GM18858 (cell line): ENCODE results near the gene CIB2.

ENCODE experiments used
- ATAC-seq: cut with Tn5 transposase; IDR thresholded peaks from one replicate; pipeline ENCODE4 v1.9.1; 2021; ENCODE audit not compliant: unreplicated experiment

The CIB2 gene

DNA sequence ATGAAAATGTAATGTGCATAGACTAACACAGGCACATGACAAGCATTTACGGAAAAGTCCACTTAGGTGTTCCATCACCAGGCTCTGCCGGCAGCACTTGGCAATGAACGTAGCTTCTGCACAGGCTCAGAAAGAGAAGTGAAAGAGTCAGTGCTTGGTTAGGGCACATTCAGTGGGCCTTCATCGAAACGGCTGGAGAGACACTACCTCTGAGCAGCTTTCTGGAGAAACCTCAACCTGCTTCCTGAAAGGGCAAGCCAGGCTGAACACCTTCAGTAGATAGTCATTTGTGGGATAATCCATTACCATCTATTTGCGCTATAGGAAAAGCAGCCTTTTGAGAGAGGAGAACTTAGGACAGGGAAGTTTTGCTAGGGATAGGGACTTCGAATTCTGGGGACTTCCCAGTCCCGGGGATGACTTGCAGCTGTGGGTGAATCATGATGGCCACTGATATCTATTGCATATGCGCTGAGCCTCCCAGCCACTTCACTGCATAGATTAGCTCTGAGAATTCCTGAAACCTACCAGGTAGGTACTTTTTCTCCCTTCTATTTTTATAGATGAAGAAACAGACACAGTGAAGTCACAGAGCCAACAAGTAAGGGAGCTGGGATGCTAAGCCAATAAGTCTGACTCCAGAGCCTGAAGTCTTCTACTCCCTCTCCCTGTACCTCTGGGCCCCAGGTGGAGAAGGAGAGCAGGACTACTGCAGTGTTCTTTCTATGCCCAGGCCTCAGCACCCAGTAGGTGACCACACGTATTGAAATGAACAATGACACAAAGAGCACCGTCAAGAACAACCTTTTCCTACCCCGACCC lies 43.1 kb downstream of the CIB2 start:
- no peak for ATAC-seq

DNA sequence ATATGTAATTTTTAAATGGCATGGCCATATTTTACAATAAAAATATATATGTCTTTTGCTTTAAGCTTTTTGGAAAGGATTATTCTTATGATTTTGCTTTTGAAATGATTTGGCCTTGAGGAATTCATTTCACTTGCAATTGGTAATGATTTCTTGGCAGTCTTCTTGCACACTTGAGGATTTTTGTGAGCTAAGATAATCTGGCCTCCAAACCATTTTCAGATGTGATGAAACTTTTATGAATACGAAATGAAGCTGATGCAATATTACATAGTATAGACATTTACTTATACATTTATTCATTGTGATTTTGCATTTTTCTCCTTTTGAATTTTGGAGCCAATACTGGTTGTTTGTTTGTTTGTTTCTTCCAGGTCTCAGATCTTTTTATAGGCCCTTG lies 45.3 kb downstream of the CIB2 start:
- ATAC-seq: no peak

DNA sequence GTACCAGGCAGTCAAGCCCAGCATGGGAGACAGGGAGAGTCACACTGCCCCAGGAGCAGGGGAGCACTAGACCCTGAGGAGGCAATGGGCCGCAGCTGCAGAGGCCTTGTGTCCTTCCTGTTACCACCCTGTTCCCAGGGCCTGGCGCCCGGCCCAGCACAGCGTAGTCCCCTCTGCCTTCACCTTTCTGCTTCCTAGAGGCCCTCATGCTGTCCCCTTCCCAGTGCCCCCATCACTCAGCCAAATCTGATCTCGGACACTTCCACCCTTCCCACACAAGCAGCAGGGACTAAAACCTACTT lies 46.8 kb downstream of the CIB2 start:
- ATAC-seq: no peak

DNA sequence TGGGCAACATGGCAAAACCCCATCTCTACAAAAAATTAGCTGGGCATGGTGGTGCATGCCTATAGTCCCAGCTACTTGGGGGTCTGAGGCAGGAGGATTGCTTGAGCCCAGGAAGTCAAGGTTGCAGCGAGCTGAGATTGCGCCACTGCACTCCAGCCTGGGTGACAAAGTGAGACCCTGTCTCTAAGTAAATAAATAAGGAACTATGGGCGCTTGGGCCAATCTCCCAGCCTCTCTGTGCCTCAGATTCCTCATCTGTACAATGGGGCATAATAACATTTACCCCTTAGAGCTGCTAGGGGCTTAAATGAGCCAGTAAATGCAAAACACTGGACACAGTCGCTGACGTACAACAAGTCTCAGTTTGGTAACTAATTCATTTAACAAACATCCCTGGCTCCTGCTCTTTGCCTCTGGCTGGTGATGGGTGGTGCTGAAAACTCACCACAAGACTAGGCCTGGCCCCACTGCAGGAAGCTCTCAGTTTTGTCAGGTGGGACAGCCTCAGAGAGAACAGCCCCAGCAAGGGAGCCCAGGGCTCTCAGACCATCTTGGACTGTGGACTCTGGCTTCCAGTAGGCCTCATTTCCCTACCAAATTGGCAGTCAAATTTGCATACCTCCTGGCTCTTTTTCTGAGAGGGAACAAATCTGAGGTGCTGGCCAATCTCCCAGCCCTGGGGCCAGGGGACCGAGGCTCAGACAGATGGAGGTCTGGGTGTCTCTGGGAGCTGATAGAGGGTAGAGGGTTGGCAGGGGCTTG lies 47.4 kb downstream of the CIB2 start:
- no peak for ATAC-seq

DNA sequence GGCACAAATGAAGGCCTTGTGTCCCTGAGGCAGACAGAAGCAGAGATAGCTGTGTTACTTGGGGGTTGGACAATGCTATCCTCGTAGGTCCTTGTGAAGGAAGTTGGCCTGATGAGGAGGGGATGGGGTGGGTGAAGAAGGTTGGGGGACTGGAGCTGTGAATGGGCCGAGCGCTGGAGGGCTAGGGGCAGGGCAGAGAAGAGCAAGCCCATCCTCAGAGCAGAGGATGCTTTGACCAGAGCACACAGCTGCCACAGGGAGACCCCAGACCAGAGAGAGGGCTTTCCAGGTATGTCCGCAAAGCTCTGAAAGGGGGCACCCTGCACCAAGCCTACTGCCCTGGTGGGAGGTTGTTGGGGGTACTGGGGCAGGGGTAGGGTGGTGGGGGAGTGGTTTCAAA lies 48.1 kb downstream of the CIB2 start:
- ATAC-seq: no peak

DNA sequence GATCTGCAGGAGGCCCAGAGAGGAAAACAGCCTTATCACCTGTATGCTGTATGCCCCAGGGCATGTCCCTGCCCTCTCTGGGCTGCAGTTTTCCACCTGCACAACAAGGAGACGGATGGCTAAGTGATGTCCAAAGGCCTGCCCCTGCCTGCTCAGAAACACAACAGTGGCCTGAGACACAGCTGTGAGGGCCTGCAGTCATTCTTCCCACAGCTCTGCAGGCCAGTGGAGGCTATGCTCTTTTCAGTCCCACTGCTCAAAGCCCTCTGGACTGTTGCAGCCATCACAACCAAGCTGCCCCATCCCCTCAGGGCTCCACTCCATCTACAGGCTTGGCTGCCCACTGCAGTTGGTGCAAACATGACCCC lies 48.5 kb downstream of the CIB2 start:
- ATAC-seq: no peak

DNA sequence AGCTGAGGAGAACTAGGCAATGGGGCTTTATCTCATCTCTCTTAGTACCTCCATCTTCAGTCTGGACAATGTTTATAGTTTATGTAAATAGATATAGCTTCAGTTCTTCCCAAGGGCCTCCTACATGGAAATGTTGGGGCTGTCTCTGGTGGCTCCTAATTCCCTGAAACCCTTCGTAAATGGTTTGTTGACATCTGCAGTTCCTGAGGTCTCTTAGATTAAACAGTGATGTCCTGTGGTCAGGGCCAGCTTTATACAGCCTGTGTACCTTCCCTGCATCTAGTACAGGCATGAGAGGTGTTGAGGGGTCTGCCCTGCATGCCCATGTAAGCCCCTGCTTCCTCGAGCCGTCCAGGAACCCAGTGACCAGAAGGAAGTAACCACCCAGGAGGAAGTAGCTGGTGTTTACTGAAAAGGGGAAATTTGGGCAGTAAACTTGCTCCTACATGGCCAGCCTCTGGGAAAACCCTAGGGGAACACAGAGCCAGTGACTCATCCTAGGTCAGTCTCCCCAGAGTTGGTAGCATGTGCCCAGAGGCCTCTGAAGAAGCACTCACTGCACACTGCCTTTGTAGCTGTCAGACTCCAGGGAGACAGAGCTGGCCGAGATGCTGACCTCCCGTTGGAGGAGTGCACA lies 49.0 kb downstream of the CIB2 start:
- no peak for ATAC-seq

- ATAC-seq: no peak
These were observed 51.2 kb downstream of the CIB2 start for GRCh38 chr15:78080088-78080460.

- ATAC-seq: no peak
These were observed 51.8 kb downstream of the CIB2 start for GRCh38 chr15:78079298-78080087.

DNA sequence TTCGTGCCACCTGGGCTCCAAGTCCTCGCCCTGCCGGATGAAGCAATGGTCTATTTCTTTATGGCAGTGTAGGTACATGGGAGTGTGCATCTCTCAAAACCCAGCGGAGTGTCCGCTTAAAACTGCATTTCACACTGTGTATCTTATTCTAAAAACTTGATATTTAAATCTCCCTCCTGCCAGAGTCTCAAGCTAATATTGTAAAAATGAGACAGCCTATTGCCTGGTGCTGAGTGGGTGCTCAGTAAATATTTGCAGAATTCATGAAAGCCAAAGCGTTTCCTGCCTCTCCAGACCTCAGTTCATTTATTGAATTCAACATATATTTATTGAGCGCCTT lies 53.4 kb downstream of the CIB2 start:
- no peak for ATAC-seq

DNA sequence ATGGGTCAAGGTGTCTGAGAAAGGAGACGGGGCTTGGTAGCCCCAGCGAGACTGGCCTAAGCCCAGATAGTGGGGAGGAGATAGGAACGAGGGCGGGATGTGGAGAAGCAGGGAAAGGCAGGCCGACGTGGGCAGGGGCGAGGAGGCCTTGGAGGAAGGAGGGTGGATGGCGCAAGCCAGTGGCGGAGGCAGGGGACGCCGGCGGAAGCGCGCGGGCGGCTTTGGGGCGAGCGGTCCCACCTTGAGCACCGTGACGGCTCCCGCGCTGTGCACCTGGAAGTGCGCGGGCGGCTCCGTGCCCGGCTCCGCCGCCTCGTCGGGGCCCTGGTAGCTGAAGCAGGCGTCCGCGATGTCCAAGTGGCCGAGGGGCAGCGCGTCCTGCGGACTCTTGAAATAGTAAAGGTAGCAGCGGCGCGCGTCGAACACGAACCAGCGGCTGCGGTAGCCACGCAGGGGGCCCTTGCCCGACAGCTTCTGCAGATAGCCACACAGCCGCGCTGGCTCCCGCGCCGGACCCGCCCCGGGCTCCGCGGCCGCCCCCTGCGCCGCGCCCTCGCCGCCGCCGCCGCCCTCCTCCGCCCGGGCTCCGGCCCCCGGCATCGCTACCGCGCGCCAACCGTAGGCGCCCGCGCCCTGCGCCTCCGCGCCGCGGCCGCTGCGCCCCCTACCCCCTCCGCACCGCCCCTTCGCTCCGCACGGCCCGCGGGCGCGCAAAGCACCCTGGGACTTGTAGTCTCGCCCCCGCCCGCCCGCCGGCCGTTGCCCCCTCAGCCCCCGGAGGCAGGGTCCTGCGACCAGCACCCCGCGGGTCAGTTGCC lies 54.0 kb downstream of the CIB2 start, which contains the start of gene TBC1D2B:
Gene TBC1D2B (minus strand): TSS at position 659 of the 818 bp plus-strand sequence. CDS start 59 bp downstream, at position 600.
- ATAC-seq: peak; percentile 49

- no peak for ATAC-seq
These were observed 54.8 kb downstream of the CIB2 start for GRCh38 chr15:78076231-78077052.

- no peak for ATAC-seq
These were observed 55.6 kb downstream of the CIB2 start for GRCh38 chr15:78075490-78076230.

DNA sequence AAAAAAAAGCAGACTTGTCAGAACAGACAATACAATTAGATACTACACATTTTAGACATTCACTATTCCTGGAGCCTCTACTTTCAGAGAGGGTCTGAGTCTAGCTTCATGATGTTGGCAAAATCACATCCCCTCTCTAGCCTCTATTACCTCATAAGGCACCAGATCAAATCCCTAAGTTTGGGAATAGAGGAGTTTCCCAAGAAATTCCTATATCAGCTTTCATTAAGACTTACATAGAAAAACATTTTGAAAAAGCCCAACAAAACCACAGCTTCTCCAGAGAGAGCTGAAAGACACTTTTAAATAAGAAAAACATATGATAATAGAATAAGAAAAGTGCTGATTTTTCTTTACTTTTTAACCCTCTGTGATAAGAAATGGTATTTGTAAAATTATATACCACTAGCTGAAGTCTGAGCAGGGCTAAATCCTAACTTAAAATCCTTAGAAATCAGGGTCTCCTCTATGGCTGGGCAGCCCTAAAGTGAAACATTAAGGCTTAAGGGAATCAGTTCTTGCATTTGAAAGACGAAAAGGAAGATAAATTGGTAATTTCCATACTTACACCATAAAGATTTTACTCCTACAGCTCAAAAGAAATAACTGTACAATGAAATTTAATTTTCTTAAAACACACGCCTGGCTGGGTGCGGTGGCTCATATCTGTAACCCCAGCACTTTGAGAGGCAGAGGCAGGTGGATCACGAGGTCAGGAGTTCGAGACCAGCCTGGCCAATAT lies 58.0 kb downstream of the CIB2 start:
- no peak for ATAC-seq

DNA sequence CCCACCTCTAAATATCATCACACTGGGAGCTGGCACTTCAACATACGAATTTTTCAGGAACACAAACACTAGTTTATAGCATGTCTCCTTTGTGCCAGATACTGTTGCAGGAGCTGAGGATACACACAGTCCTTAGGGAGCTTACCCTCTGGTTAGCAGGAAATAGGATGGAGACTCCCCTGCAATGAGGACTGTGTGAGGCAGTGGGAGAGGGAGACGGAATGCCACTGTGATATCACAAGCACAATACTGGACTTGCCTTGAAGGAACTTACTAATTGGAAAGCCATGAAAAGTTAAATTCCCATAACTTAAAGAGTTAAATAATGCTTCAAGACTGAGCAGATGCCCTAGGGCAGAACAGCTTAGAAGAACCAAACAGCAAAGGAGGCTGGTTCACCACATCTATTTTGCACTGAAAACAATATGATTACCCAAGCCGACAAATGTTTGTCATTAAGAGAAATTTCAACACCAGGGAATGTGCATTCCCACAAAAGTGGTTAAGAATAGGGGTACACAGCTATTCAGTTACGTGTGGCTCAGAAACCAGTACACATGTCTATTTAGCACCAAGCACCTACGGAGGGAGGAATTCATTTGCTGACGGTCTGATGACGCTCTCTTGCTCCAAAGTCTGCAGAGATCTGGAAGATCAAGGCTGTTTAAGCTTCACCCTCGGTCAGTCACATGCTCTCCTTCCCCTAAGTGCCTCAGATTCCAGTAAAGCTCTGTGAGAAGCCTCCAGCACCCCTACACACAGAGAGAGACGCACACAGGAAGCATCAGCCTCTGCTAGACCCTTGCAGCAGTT lies 59.0 kb downstream of the CIB2 start:
- ATAC-seq: no peak

- ATAC-seq: no peak
These were observed 59.9 kb downstream of the CIB2 start for GRCh38 chr15:78071383-78071782.

DNA sequence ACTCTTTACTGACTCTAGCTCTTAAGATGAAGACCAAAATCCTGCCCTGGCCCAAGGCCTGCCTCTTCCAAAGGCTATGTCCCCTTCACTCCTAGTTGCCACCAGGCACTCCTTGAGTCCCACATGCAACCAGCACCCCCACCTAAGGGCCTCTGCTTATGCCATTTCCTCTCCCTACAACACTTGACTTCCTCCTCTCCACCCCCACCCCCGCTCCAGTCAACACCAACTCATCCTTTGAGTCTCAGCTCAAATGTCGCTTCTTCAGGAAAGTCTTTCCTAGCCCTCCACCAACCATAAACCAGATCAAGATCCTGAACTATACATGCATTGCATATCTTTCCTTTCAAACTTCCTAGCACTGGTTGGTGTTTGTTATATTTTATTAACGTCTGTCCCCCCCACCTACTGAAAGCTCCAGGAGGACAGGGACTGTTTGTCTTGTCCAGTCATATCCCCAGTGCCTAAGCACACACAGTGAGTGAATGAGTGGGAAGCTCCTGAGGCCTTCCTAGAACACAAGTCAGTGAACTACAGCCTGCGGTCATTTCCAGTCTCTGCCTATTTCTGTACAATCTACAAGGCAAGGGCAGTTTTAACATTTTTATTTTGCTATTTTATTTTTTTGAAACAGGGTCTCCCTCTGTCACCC lies 61.1 kb downstream of the CIB2 start:
- no peak for ATAC-seq
